HepG2 (cell line): Measurements from ENCODE around the gene CACNA1G. TPM values are rescaled to one million over a fixed set of nuclear protein-coding genes. Genes with fewer than 3 reads are reported as not detected.
A peak's percentile ranks its signal among the peaks of the same experiment; 100 is the strongest.

Experiments
- ATAC-seq: fragments of 200-7000 bp; cut with Tn5 transposase; 3 replicates; pipeline ENCODE4 v1.9.1; 2020; ENCODE audit warnings: mild to moderate bottlenecking, moderate library complexity
- BruUV-seq: library from RNA; stranded (reverse); fragments of 400-500 nt; replicated peaks from 2 replicates; lab custom pipeline; 2021; lab: Mats Ljungman, UMichigan
- CTCF ChIA-PET: fragments of 300-600 bp; formaldehyde crosslinking; extraction: SDS; loops from one replicate; lab custom pipeline; 2021; ENCODE audit warnings: low total read pairs, inconsistent platforms, low intra/inter-chr PET ratio; lab: Yijun Ruan, JAX
- POLR2A ChIA-PET: fragments of 350-600 bp; sonication (Branson Sonifier 250); formaldehyde crosslinking; loops from one replicate; lab custom pipeline; 2020; ENCODE audit warnings: antibody characterized with exemption, inconsistent platforms; lab: Yijun Ruan, JAX
- DNase-seq: peaks from one replicate; pipeline ENCODE4 v3.0.0-alpha.2; 2015; ENCODE audit warnings: low spot score
- FAIRE-seq: peaks from 3 replicates; lab custom pipeline; 2011; peaks lifted over from hg19 to GRCh38; lab: Jason Lieb, UNC
- H2AFZ ChIP-seq: one replicate; pipeline ENCODE4 v1.6.1; 2011; ENCODE audit warnings: low read length, inconsistent platforms
- H3K27ac ChIP-seq: fragments of 300-600 bp; 3 replicates; pipeline ENCODE4 v1.8.0; 2011; ENCODE audit warnings: mixed run types, mild to moderate bottlenecking, mixed read lengths, low read length, inconsistent platforms; ENCODE audit not compliant: insufficient read depth; ENCODE audit errors: extremely low read length
- H3K27me3 ChIP-seq, 2 experiments: fragments of 200-600 bp in 1 of 2; 2 replicates in 1 of 2; 3 replicates in 1 of 2; pipeline versions ENCODE4 v1.6.0 to v1.8.0; 2011; ENCODE audit warnings: low read length in 2 of 2, mild to moderate bottlenecking in 2 of 2, moderate library complexity in 2 of 2, inconsistent platforms in 1 of 2; ENCODE audit not compliant: insufficient read depth in 2 of 2, control insufficient read depth in 1 of 2
- H3K36me3 ChIP-seq, 2 experiments: fragments of 200-600 bp in 1 of 2; replicated peaks in 1 of 2; 2 replicates in 1 of 2; 3 replicates in 1 of 2; pipeline versions ENCODE4 v1.5.1 to v1.8.0; 2011; ENCODE audit warnings: low read length in 2 of 2, inconsistent platforms in 1 of 2; ENCODE audit not compliant: insufficient read depth in 2 of 2, control insufficient read depth in 1 of 2
- H3K4me1 ChIP-seq: 2 replicates; pipeline ENCODE4 v1.5.1; 2012; ENCODE audit warnings: low read length, inconsistent platforms; ENCODE audit not compliant: insufficient read depth
- H3K4me2 ChIP-seq: 2 replicates; pipeline ENCODE4 v1.6.0; 2011; ENCODE audit warnings: low read depth, low read length, inconsistent platforms
- H3K4me3 ChIP-seq, 3 experiments: fragments of 200-600 bp in 1 of 3; sonication (generic), shearing (Covaris generic) in 1 of 3; replicated peaks in 1 of 3; 2 replicates each; pipeline ENCODE4 v1.5.1; 2011 to 2016; ENCODE audit warnings: low read length in 3 of 3, inconsistent platforms in 2 of 3, low read depth in 2 of 3, mild to moderate bottlenecking in 2 of 3, control low read depth in 1 of 3, mixed read lengths in 1 of 3; ENCODE audit not compliant: insufficient read depth in 1 of 3
- H3K79me2 ChIP-seq: one replicate; pipeline ENCODE4 v1.6.1; 2011; ENCODE audit warnings: low read length, inconsistent platforms; ENCODE audit not compliant: insufficient read depth
- H3K9ac ChIP-seq: 2 replicates; pipeline ENCODE4 v1.6.0; 2011; ENCODE audit warnings: mild to moderate bottlenecking, low read depth, low read length, inconsistent platforms; ENCODE audit not compliant: insufficient read depth
- H3K9me3 ChIP-seq: 2 replicates; pipeline ENCODE4 v1.5.1; 2012; ENCODE audit warnings: mild to moderate bottlenecking, low read length
- H4K20me1 ChIP-seq: 2 replicates; pipeline ENCODE4 v1.6.0; 2011; ENCODE audit warnings: inconsistent platforms, mild to moderate bottlenecking, low read length, moderate library complexity; ENCODE audit not compliant: insufficient read depth
- AGO2 ChIP-seq: fragments of 200-400 bp; formaldehyde crosslinking; optimal IDR thresholded peaks from 2 replicates; pipeline ENCODE3; 2017; ENCODE audit warnings: mild to moderate bottlenecking, low read depth, low read length, moderate library complexity
- DPF2 ChIP-seq: sonication (generic); formaldehyde crosslinking; IDR thresholded peaks from 2 replicates; pipeline ENCODE4 v1.4.0; 2020; ENCODE audit warnings: mild to moderate bottlenecking, low read depth, missing genetic modification reagents, borderline replicate concordance
- HCFC1 ChIP-seq: fragments of 150-350 bp; IDR thresholded peaks from 2 replicates; pipeline ENCODE4 v1.6.1; 2014; ENCODE audit warnings: low read depth, low read length
- HIVEP1 ChIP-seq: sonication (generic); formaldehyde crosslinking; IDR thresholded peaks from 2 replicates; pipeline ENCODE4 v1.4.0; 2020; ENCODE audit warnings: mild to moderate bottlenecking, missing genetic modification reagents
- PHF8 ChIP-seq: sonication (generic); formaldehyde crosslinking; IDR thresholded peaks from 2 replicates; pipeline ENCODE4 v1.5.0; 2020; ENCODE audit warnings: missing genetic modification reagents
- PITX1 ChIP-seq: sonication (generic); formaldehyde crosslinking; IDR thresholded peaks from 2 replicates; pipeline ENCODE4 v1.5.1; 2020; ENCODE audit warnings: mild to moderate bottlenecking, missing genetic modification reagents
- RFXAP ChIP-seq: sonication (generic); formaldehyde crosslinking; IDR thresholded peaks from 2 replicates; pipeline ENCODE4 v1.4.0; 2020; ENCODE audit warnings: missing genetic modification reagents, borderline replicate concordance
- SAP130 ChIP-seq: IDR thresholded peaks from 2 replicates; pipeline ENCODE4 v1.6.1; 2016; ENCODE audit warnings: low read depth
- ZBTB38 ChIP-seq: sonication (generic); formaldehyde crosslinking; IDR thresholded peaks from 2 replicates; pipeline ENCODE4 v1.5.1; 2020; ENCODE audit warnings: mild to moderate bottlenecking, missing genetic modification reagents
- ZC3H13 ChIP-seq: sonication (generic); formaldehyde crosslinking; IDR thresholded peaks from 2 replicates; pipeline ENCODE4 v1.8.1; 2023; ENCODE audit warnings: mild to moderate bottlenecking, missing genetic modification reagents, moderate library complexity
- ZNF234 ChIP-seq: sonication (generic); formaldehyde crosslinking; conservative IDR thresholded peaks from 2 replicates; pipeline ENCODE4 v1.5.1; 2020; ENCODE audit warnings: mild to moderate bottlenecking, missing genetic modification reagents
- ZNF317 ChIP-seq: sonication (generic); formaldehyde crosslinking; IDR thresholded peaks from 2 replicates; pipeline ENCODE4 v1.5.0; 2020; ENCODE audit warnings: mild to moderate bottlenecking, missing genetic modification reagents
- ZNF44 ChIP-seq: sonication (generic); formaldehyde crosslinking; IDR thresholded peaks from 2 replicates; pipeline ENCODE4 v1.5.1; 2020; ENCODE audit warnings: mild to moderate bottlenecking, missing genetic modification reagents
- ZNF614 ChIP-seq: IDR thresholded peaks from 2 replicates; pipeline ENCODE4 v1.6.1; 2018; ENCODE audit warnings: missing biosample characterization, missing genetic modification reagents, inconsistent platforms, borderline replicate concordance
- ZNF629 ChIP-seq: sonication (generic); formaldehyde crosslinking; conservative IDR thresholded peaks from 2 replicates; pipeline ENCODE4 v1.5.0; 2020; ENCODE audit warnings: missing genetic modification reagents
- ZNF768 ChIP-seq: sonication (generic); formaldehyde crosslinking; IDR thresholded peaks from 2 replicates; pipeline ENCODE4 v1.4.0; 2020; ENCODE audit warnings: missing genetic modification reagents
- ZNF776 ChIP-seq: sonication (generic); formaldehyde crosslinking; IDR thresholded peaks from 2 replicates; pipeline ENCODE4 v1.4.0; 2020; ENCODE audit warnings: mild to moderate bottlenecking, missing genetic modification reagents
- ZNF879 ChIP-seq: sonication (generic); formaldehyde crosslinking; IDR thresholded peaks from 2 replicates; pipeline ENCODE4 v1.8.1; 2023; ENCODE audit warnings: missing genetic modification reagents
- WGBS: methylation state at CpG from one replicate; pipeline ENCODE4 v1.1.6; 2017; ENCODE audit warnings: low lambda C conversion rate; 5-methylcytosine and 5-hydroxymethylcytosine counted together
- in situ Hi-C: cut with HindIII; loops from 2 replicates; pipeline ENCODE4 v1.10.0; 2017; ENCODE audit warnings: low pct_unique_long_range_greater_than_20kb; ENCODE audit not compliant: extremely low pct_ligation_motif_present
- intact Hi-C: fragments of 100-400 bp; cut with micrococcal nuclease; formaldehyde crosslinking; loops from one replicate; pipeline ENCODE4 v1.10.0; 2022; ENCODE audit not compliant: unreplicated experiment
- polyA plus RNA-seq, 8 experiments: library from polyadenylated mRNA; depleted of rRNA in 3 of 8; stranded (reverse) in 7 of 8; unstranded in 1 of 8; fragments of >200 nt; fragmentation: Illumina TruSeq in 4 of 8; extraction: Trizol in 4 of 8; gene quantifications; 2 replicates each; pipeline versions ENCODE4 v1.2.1 to v1.2.3, GENCODE V29; 2011 to 2016; ENCODE audit warnings: low read depth in 4 of 8, missing spikeins in 1 of 8, mixed read lengths in 1 of 8; ENCODE audit not compliant: insufficient read depth in 1 of 8
- total RNA-seq, 5 experiments: library from RNA; depleted of rRNA; stranded (reverse); fragments of >200 nt; fragmentation: Illumina TruSeq; extraction: Trizol; gene quantifications; 2 replicates each; pipeline ENCODE4 v1.2.3, GENCODE V29; 2016; ENCODE audit warnings: low read depth in 1 of 5
- TF ChIP-seq, protein P1 (sequence below): sonication (generic); formaldehyde crosslinking; IDR thresholded peaks from 2 replicates; pipeline ENCODE4 v1.5.0; 2020; ENCODE audit warnings: mild to moderate bottlenecking, missing genetic modification reagents

Gene CACNA1G
- total and polyA plus RNA-seq, 2 of the 13 experiments (the other 11 are each of a cell fraction or from before 2014, with no cell fraction given), result 0.02 TPM; not detected in 1

DNA sequence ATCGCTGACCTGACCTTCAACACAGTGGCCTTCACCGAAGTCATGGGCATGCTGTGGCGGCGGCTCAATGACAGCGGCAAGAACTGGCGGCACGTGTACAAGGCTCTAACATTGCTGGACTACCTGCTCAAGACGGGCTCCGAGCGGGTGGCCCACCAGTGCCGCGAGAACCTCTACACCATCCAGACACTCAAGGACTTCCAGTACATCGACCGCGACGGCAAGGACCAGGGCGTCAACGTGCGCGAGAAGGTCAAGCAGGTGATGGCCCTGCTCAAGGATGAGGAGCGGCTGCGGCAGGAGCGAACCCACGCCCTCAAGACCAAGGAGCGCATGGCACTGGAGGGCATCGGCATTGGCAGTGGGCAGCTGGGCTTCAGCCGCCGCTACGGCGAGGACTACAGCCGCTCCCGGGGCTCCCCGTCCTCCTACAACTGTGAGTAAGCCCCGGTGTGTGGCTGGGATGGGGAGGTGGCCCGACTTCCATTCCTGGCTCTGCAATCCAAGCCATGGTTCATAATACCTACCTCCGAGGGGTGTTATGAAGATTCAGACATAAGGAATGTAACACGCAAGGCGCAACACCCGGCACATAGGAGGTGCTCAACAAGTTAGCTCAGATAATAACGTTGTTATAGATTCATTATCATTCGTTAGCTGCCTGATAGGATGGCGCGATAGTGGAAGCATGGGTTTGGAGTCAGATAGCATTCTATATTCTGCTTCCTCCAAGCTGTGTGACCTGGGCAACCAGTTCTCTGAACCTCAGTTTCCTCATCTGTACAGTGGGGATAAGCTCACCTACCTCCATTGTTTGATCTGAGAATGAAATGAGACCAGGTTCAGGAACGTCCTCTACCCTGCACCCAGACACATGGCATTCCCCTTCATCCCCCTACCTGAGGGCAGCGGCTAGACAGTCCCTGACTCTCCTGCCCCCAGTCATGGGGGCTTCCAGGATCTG is 23.6 kb upstream of the CACNA1G start (continued):
- TF ChIP-seq AGO2 (peak; percentile 22), ZNF629 (CRISPR knock-in tag) (peak; percentile 79), RFXAP (no peak)

DNA sequence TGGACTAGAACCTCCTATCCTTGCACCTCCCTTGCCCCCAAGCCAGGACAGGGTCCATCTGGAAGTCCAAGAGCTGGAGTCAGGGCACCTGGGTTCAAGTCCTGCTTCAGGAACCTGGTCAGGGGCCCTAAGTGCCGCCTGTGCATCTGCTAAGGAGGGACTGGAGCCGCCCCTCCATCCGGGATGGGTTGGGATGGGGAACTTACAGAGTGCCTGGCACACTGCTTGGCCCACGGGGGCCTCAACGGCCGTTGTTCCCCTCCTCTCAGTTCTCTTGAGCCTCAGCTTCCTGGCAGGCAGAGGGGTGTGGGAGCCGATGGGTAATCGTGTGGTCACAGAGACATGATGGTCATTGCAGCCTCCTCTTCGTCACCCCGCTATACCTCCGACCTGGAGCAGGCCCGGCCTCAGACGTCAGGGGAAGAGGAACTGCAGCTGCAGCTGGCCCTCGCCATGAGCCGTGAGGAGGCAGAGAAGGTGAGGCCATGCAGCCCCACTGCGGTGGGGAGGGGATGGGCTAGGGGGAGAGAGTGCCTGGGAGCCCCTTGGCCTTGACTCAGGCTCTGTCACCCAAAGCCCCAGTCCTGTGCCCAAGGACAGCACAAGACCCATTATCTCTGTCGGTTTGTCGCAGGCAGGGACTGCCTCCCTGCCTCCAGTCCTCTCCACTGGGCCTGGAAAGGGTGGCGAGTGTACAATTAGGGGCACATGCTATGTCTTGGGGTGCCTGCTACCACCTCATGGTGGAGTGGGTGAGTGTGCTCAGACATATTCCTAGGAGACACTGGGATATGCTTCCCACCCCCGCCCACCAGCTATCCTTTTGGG is 22.6 kb upstream of the CACNA1G start:
- Histone ChIP-seq H3K9ac (peak overlapping the region; percentile 49), H3K9me3 (no peaks in the 10 kb centered on the region), H3K79me2 (no peaks in the 10 kb centered on the region), H3K27ac (peak overlapping the region; percentile 56), H4K20me1 (no peaks in the 10 kb centered on the region), H3K4me1 (peaks cover 74% of the 10 kb centered on the region), H3K27me3 (peaks cover under 1 to 8% of the 10 kb centered on the region in 2 experiments; a peak in 4 of 5 replicates), H3K4me3 (peak overlapping the region; percentile 28 to 73 (median 56); a peak in 5 of 6 replicates), H3K36me3 (no peaks in the 10 kb centered on the region), H2AFZ (no peak overlapping the region), H3K4me2 (peak overlapping the region; percentile 97)
- TSS peak; percentile 46 for BruUV-seq
- no peak for FAIRE-seq
- intact Hi-C loops (no loop called here), in situ Hi-C loops (no loop called here)
- no peak for DNase-seq
- WGBS, result 75% methylated on average over 19 of the region's 20 CpGs
- ChIA-PET CTCF (no interaction called here), POLR2A (interaction anchor here (0.6 to 1.9 kb wide), 10 partner anchors 13 to 329 kb away, joined by 3 to 6 read pairs (median 4); partner anchors contain the start of gene CACNA1G)
- ATAC-seq, result no peak
- no peak for TF ChIP-seq ZNF614 (CRISPR knock-in tag)
- no peak for TF ChIP-seq SAP130 (CRISPR knock-in tag)
- TF ChIP-seq DPF2 (CRISPR knock-in tag), result peak; percentile 50; the same call in 1 of the 2 replicates
- peak; percentile 15; the same call in 1 of the 2 replicates for TF ChIP-seq ZC3H13 (CRISPR knock-in tag)
- no peak for TF ChIP-seq HCFC1
- peak; percentile 73; the same call in 1 of the 2 replicates for TF ChIP-seq ZNF776 (CRISPR knock-in tag)
- TF ChIP-seq, protein P1, sequence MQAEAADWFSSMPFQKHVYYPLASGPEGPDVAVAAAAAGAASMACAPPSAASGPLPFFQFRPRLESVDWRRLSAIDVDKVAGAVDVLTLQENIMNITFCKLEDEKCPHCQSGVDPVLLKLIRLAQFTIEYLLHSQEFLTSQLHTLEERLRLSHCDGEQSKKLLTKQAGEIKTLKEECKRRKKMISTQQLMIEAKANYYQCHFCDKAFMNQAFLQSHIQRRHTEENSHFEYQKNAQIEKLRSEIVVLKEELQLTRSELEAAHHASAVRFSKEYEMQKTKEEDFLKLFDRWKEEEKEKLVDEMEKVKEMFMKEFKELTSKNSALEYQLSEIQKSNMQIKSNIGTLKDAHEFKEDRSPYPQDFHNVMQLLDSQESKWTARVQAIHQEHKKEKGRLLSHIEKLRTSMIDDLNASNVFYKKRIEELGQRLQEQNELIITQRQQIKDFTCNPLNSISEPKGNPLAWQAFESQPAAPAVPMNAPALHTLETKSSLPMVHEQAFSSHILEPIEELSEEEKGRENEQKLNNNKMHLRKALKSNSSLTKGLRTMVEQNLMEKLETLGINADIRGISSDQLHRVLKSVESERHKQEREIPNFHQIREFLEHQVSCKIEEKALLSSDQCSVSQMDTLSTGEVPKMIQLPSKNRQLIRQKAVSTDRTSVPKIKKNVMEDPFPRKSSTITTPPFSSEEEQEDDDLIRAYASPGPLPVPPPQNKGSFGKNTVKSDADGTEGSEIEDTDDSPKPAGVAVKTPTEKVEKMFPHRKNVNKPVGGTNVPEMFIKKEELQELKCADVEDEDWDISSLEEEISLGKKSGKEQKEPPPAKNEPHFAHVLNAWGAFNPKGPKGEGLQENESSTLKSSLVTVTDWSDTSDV (CRISPR knock-in tag), result peak; percentile 64; the same call in 1 of the 2 replicates
- no peak for TF ChIP-seq PITX1 (CRISPR knock-in tag)
- TF ChIP-seq HIVEP1 (CRISPR knock-in tag), result peak; percentile 39; the same call in 1 of the 2 replicates
- peak; percentile 4; the same call in 1 of the 2 replicates for TF ChIP-seq ZNF44
- TF ChIP-seq ZNF879, result 0 out of 2 replicates have a peak, but pooled peaks have one; percentile 42
- no peak for TF ChIP-seq PHF8 (CRISPR knock-in tag)
- TF ChIP-seq ZNF768, result peak; percentile 9; the same call in 1 of the 2 replicates
- 0 out of 2 replicates have a peak, but pooled peaks have one; percentile 24 for TF ChIP-seq ZNF317 (CRISPR knock-in tag)
- 0 out of 2 replicates have a peak, but pooled peaks have one; percentile 46 for TF ChIP-seq ZBTB38
- no peak for TF ChIP-seq ZNF234 (CRISPR knock-in tag)
